Stimulated activated CD4-positive, alpha-beta T cell treated with anti-CD3 and anti-CD28 coated beads, Interleukin-1b, Interleukin-23, amount 100 ng/mL, for 48 hours (primary cell): Measurements from ENCODE around the gene RNF130.
"Not testable (repeated sequence)": the region's sequence is repeated elsewhere in the genome, so short reads cannot be mapped to it uniquely, and the experiment has no call there.

Experiments
- DNase-seq: peaks from one replicate; pipeline ENCODE4 v3.0.0-alpha.2; 2020

The RNF130 gene

GRCh38 chr5:179967489-179967888 is 104.1 kb downstream of the RNF130 start:
- no peak for DNase-seq

GRCh38 chr5:179964015-179964414 is 107.5 kb downstream of the RNF130 start:
- DNase-seq, result no peak

GRCh38 chr5:179963375-179963774 is 108.2 kb downstream of the RNF130 start:
- no peak for DNase-seq

GRCh38 chr5:179960204-179960831 is 111.2 kb downstream of the RNF130 start:
- DNase-seq, result no peak

- DNase-seq, result no peak
Observed at GRCh38 chr5:179959641-179960040, 111.9 kb downstream of the RNF130 start.

GRCh38 chr5:179959118-179959517 is 112.4 kb downstream of the RNF130 start:
- not testable (repeated sequence) for DNase-seq

- DNase-seq, result no peak
Observed at GRCh38 chr5:179955630-179956029, 115.9 kb downstream of the RNF130 start.

GRCh38 chr5:179955062-179955461 is 116.5 kb downstream of the RNF130 start:
- DNase-seq, result no peak

- no peak for DNase-seq
Observed at GRCh38 chr5:179954434-179954833, 117.1 kb downstream of the RNF130 start.

GRCh38 chr5:179953987-179954386 is 117.6 kb downstream of the RNF130 start:
- no peak for DNase-seq

GRCh38 chr5:179936976-179937681 is 134.4 kb downstream of the RNF130 start:
- DNase-seq, result no peak

- DNase-seq, result no peak
Observed at GRCh38 chr5:179930788-179931473, 140.6 kb downstream of the RNF130 start.

GRCh38 chr5:179927824-179928223 is 143.7 kb downstream of the RNF130 start:
- DNase-seq, result no peak

- no peak for DNase-seq
Observed at GRCh38 chr5:179926657-179927056, 144.9 kb downstream of the RNF130 start.

GRCh38 chr5:179923436-179923835 is 148.1 kb downstream of the RNF130 start:
- DNase-seq, result no peak

GRCh38 chr5:179920175-179920574 is 151.4 kb downstream of the RNF130 start:
- DNase-seq, result no peak

- DNase-seq, result no peak
Observed at GRCh38 chr5:179919487-179920060, 152.0 kb downstream of the RNF130 start.

GRCh38 chr5:179918742-179919486 is 152.6 kb downstream of the RNF130 start:
- DNase-seq, result no peak

- DNase-seq, result no peak
Observed at GRCh38 chr5:179916523-179916922, 155.0 kb downstream of the RNF130 start.

- DNase-seq, result no peak
Observed at GRCh38 chr5:179915406-179915935, 156.1 kb downstream of the RNF130 start.

- no peak for DNase-seq
Observed at GRCh38 chr5:179914032-179914755, 157.4 kb downstream of the RNF130 start.

GRCh38 chr5:179913461-179913860 is 158.1 kb downstream of the RNF130 start:
- no peak for DNase-seq
